HepG2 (cell line): ENCODE data around the gene OST4. TPM values are rescaled to one million over a fixed set of nuclear protein-coding genes. Genes with fewer than 3 reads are reported as not detected.
A peak's percentile ranks its signal among the peaks of the same experiment; 100 is the strongest.

ENCODE experiments used
- KMT2A ChIP-seq: sonication (generic); formaldehyde crosslinking; IDR thresholded peaks from 2 replicates; pipeline ENCODE4 v1.4.0; 2020; ENCODE audit warnings: missing genetic modification reagents
- NFKB2 ChIP-seq: sonication (generic); formaldehyde crosslinking; IDR thresholded peaks from 2 replicates; pipeline ENCODE4 v1.4.0; 2020; ENCODE audit warnings: missing genetic modification reagents, borderline replicate concordance
- SALL1 ChIP-seq: sonication (generic); formaldehyde crosslinking; IDR thresholded peaks from 2 replicates; pipeline ENCODE4 v1.8.0; 2022; ENCODE audit warnings: mild to moderate bottlenecking, missing genetic modification reagents
- ZFY ChIP-seq: sonication (generic); formaldehyde crosslinking; IDR thresholded peaks from 2 replicates; pipeline ENCODE4 v1.4.0; 2020; ENCODE audit warnings: missing genetic modification reagents
- ZNF891 ChIP-seq: sonication (generic); formaldehyde crosslinking; IDR thresholded peaks from 2 replicates; pipeline ENCODE4 v1.5.0; 2020; ENCODE audit warnings: mild to moderate bottlenecking, missing genetic modification reagents
- polyA plus RNA-seq, 8 experiments: library from polyadenylated mRNA; depleted of rRNA in 3 of 8; stranded (reverse) in 7 of 8; unstranded in 1 of 8; fragments of >200 nt; fragmentation: Illumina TruSeq in 4 of 8; extraction: Trizol in 4 of 8; gene quantifications; 2 replicates each; pipeline versions ENCODE4 v1.2.1 to v1.2.3, GENCODE V29; 2011 to 2016; ENCODE audit warnings: low read depth in 4 of 8, missing spikeins in 1 of 8, mixed read lengths in 1 of 8; ENCODE audit not compliant: insufficient read depth in 1 of 8
- total RNA-seq, 5 experiments: library from RNA; depleted of rRNA; stranded (reverse); fragments of >200 nt; fragmentation: Illumina TruSeq; extraction: Trizol; gene quantifications; 2 replicates each; pipeline ENCODE4 v1.2.3, GENCODE V29; 2016; ENCODE audit warnings: low read depth in 1 of 5
- TF ChIP-seq, protein P1 (sequence below): sonication (generic); formaldehyde crosslinking; IDR thresholded peaks from 2 replicates; pipeline ENCODE4 v1.4.0; 2020; ENCODE audit warnings: mild to moderate bottlenecking, missing genetic modification reagents
- TF ChIP-seq, protein P2 (sequence below): sonication (generic); formaldehyde crosslinking; IDR thresholded peaks from 2 replicates; pipeline ENCODE4 v1.5.1; 2020; ENCODE audit warnings: mild to moderate bottlenecking, missing genetic modification reagents, moderate library complexity
- TF ChIP-seq, protein P3 (sequence below): IDR thresholded peaks from 2 replicates; pipeline ENCODE4 v1.6.1; 2012; ENCODE audit warnings: inconsistent platforms
- TF ChIP-seq, protein P4 (sequence below): sonication (generic); formaldehyde crosslinking; IDR thresholded peaks from 2 replicates; pipeline ENCODE4 v1.4.0; 2020; ENCODE audit warnings: missing genetic modification reagents, borderline replicate concordance

The OST4 gene
- total and polyA plus RNA-seq, 2 of the 13 experiments (the other 11 are each of a cell fraction or from before 2014, with no cell fraction given) = 498 to 584 TPM

DNA sequence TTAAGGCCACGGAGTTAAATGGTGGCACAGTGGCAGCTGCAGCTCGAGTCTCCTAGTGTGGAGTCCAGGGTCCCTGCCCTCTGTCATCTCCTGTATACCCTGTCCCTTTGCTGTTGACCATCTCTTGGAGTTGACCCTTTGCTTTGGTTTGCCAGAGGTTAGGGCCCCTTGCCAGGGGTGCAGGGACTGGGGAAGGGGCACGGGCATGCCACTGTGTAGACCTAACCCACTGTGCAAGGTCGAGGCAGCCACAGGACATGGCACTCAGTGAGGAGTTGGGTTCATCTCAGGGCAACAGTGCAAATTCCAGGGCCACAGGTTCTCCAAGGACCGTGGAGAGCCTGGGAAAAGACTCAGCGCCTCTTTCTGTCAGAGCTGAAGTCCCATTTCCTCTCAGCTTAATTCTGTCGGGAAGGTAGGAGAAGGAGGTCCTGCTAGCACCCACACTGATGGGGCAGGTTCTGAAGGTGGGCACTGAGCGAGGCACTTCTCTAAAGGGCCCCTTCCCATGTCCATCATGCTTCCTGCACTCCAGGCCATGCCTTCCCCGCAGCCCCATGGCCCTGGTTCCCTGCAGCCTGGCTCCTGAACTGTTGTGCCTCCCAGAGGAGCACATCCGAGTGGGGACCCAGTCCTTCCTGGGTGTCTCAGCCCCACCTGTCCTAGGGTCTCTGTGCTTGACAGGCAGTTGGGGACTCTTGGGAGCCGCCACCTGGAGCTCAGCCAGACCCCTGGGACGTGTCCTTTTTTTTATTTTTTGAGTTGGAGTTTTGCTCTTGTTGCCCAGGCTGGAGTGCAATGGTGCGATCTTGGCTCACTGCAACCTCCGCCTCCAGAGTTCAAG, 17.9 kb upstream of the OST4 start (continued):
- TF ChIP-seq, protein P1, sequence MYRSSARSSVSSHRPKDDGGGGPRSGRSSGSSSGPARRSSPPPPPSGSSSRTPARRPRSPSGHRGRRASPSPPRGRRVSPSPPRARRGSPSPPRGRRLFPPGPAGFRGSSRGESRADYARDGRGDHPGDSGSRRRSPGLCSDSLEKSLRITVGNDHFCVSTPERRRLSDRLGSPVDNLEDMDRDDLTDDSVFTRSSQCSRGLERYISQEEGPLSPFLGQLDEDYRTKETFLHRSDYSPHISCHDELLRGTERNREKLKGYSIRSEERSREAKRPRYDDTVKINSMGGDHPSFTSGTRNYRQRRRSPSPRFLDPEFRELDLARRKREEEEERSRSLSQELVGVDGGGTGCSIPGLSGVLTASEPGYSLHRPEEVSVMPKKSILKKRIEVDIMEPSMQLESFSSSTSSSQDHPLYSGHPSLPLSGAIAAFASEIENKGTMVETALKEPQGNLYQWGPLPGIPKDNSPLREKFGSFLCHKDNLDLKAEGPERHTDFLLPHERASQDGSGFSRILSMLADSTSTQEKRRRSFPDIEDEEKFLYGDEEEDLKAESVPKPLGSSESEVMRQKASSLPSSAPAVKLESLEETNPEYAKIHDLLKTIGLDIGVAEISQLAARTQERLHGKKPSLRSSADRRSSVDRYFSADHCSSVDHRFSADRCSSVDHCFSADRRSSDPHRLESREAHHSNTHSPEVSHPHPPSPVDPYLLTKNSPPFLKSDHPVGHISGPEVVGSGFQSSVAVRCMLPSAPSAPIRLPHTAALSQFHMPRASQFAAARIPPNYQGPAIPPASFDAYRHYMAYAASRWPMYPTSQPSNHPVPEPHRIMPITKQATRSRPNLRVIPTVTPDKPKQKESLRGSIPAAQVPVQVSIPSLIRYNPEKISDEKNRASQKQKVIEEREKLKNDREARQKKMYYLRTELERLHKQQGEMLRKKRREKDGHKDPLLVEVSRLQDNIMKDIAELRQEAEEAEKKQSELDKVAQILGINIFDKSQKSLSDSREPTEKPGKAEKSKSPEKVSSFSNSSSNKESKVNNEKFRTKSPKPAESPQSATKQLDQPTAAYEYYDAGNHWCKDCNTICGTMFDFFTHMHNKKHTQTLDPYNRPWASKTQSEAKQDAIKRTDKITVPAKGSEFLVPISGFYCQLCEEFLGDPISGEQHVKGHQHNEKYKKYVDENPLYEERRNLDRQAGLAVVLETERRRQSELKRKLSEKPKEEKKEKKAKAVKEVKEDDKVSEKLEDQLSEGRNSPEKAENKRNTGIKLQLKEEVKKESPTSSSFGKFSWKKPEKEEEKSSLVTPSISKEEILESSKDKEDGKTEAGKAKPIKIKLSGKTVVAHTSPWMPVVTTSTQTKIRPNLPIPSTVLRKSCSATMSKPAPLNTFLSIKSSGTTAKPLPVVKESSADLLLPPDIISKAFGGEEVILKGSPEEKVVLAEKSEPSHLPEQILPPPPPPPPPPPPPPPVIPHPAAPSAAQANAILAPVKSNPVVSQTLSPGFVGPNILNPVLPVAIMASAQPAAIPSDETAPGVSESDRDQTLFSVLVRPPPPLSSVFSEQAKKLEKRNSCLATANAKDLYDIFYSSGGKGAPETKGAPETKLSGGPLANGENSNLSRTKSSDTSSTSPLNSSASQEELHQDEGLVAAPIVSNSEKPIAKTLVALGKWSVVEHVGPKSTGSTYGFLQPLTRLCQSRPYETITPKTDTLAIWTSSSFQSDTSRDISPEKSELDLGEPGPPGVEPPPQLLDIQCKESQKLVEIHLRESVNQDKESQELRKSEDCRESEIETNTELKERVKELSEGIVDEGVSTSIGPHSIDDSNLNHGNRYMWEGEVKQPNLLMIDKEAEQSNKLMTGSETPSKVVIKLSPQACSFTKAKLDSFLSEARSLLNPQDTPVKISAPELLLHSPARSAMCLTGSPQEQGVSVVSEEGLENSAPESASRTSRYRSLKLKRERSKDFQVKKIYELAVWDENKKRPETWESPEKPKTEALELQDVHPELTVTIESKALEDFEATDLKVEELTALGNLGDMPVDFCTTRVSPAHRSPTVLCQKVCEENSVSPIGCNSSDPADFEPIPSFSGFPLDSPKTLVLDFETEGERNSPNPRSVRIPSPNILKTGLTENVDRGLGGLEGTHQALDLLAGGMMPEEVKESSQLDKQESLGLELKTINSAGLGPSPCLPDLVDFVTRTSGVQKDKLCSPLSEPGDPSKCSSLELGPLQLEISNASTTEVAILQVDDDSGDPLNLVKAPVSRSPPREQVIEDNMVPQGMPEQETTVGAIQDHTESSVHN (CRISPR knock-in tag) = 0 out of 2 replicates have a peak, but pooled peaks have one; percentile 39
- TF ChIP-seq SALL1 (CRISPR knock-in tag) (peak; percentile 19; the same call in 1 of the 2 replicates), ZFY (CRISPR knock-in tag) (peak; percentile 10; the same call in 1 of the 2 replicates), ZNF891 (CRISPR knock-in tag) (no peak), NFKB2 (CRISPR knock-in tag) (peak; percentile 26; the same call in 1 of the 2 replicates), KMT2A (CRISPR knock-in tag) (0 out of 2 replicates have a peak, but pooled peaks have one; percentile 23)
- TF ChIP-seq, protein P2, sequence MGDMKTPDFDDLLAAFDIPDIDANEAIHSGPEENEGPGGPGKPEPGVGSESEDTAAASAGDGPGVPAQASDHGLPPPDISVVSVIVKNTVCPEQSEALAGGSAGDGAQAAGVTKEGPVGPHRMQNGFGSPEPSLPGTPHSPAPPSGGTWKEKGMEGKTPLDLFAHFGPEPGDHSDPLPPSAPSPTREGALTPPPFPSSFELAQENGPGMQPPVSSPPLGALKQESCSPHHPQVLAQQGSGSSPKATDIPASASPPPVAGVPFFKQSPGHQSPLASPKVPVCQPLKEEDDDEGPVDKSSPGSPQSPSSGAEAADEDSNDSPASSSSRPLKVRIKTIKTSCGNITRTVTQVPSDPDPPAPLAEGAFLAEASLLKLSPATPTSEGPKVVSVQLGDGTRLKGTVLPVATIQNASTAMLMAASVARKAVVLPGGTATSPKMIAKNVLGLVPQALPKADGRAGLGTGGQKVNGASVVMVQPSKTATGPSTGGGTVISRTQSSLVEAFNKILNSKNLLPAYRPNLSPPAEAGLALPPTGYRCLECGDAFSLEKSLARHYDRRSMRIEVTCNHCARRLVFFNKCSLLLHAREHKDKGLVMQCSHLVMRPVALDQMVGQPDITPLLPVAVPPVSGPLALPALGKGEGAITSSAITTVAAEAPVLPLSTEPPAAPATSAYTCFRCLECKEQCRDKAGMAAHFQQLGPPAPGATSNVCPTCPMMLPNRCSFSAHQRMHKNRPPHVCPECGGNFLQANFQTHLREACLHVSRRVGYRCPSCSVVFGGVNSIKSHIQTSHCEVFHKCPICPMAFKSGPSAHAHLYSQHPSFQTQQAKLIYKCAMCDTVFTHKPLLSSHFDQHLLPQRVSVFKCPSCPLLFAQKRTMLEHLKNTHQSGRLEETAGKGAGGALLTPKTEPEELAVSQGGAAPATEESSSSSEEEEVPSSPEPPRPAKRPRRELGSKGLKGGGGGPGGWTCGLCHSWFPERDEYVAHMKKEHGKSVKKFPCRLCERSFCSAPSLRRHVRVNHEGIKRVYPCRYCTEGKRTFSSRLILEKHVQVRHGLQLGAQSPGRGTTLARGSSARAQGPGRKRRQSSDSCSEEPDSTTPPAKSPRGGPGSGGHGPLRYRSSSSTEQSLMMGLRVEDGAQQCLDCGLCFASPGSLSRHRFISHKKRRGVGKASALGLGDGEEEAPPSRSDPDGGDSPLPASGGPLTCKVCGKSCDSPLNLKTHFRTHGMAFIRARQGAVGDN (CRISPR knock-in tag) = peak; percentile 67
- TF ChIP-seq, protein P3, sequence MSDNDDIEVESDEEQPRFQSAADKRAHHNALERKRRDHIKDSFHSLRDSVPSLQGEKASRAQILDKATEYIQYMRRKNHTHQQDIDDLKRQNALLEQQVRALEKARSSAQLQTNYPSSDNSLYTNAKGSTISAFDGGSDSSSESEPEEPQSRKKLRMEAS = peak; percentile 5; the same call in 1 of the 2 replicates
- TF ChIP-seq, protein P4, sequence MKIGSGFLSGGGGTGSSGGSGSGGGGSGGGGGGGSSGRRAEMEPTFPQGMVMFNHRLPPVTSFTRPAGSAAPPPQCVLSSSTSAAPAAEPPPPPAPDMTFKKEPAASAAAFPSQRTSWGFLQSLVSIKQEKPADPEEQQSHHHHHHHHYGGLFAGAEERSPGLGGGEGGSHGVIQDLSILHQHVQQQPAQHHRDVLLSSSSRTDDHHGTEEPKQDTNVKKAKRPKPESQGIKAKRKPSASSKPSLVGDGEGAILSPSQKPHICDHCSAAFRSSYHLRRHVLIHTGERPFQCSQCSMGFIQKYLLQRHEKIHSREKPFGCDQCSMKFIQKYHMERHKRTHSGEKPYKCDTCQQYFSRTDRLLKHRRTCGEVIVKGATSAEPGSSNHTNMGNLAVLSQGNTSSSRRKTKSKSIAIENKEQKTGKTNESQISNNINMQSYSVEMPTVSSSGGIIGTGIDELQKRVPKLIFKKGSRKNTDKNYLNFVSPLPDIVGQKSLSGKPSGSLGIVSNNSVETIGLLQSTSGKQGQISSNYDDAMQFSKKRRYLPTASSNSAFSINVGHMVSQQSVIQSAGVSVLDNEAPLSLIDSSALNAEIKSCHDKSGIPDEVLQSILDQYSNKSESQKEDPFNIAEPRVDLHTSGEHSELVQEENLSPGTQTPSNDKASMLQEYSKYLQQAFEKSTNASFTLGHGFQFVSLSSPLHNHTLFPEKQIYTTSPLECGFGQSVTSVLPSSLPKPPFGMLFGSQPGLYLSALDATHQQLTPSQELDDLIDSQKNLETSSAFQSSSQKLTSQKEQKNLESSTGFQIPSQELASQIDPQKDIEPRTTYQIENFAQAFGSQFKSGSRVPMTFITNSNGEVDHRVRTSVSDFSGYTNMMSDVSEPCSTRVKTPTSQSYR (CRISPR knock-in tag) = no peak
